Activated B cell treated with CpG ODN at 0.5 μM for 24 hours (primary cell): ENCODE measurements around the gene MCC. TPM values are rescaled to one million over a fixed set of nuclear protein-coding genes. Genes with fewer than 3 reads are reported as not detected.

ENCODE experiments used
- ATAC-seq: fragments of 200-7000 bp; cut with Tn5 transposase; one replicate; pipeline ENCODE4 v1.10.0; 2021; ENCODE audit warnings: low read depth, mild to moderate bottlenecking, moderate library complexity
- CTCF ChIA-PET: fragments of 350-600 bp; sonication (Branson Sonifier 250); formaldehyde crosslinking; loops from one replicate; lab custom pipeline; 2021; ENCODE audit warnings: antibody characterized with exemption; lab: Charles Lee
- POLR2A ChIA-PET: fragments of 350-600 bp; sonication (Branson Sonifier 250); formaldehyde crosslinking; loops from one replicate; lab custom pipeline; 2021; ENCODE audit warnings: antibody characterized with exemption; lab: Charles Lee
- DNase-seq: peaks from one replicate; pipeline ENCODE4 v3.0.0; 2022
- H3K27ac Mint-ChIP-seq: one replicate; pipeline ENCODE4 v1.8.0; 2020; ENCODE audit warnings: mixed read lengths
- H3K27me3 Mint-ChIP-seq: one replicate; pipeline ENCODE4 v1.8.0; 2021; ENCODE audit warnings: mixed read lengths
- H3K36me3 Mint-ChIP-seq: one replicate; pipeline ENCODE4 v1.8.0; 2021; ENCODE audit warnings: low read depth, mixed read lengths
- H3K4me1 Mint-ChIP-seq: one replicate; pipeline ENCODE4 v1.8.0; 2021; ENCODE audit warnings: mixed read lengths
- H3K4me3 Mint-ChIP-seq: one replicate; pipeline ENCODE4 v1.8.0; 2020; ENCODE audit warnings: mild to moderate bottlenecking, mixed read lengths
- H3K9me3 Mint-ChIP-seq: one replicate; pipeline ENCODE4 v1.8.0; 2020; ENCODE audit warnings: mixed read lengths
- CTCF ChIP-seq: fragments of 200-600 bp; IDR thresholded peaks from one replicate; pipeline ENCODE4 v1.8.0; 2022; ENCODE audit warnings: antibody characterized with exemption, mild to moderate bottlenecking
- intact Hi-C: fragments of 100-400 bp; cut with micrococcal nuclease; formaldehyde crosslinking; loops from one replicate; pipeline ENCODE4 v1.15.1; 2024
- total RNA-seq: library from RNA; stranded (reverse); gene quantifications from 2 replicates; pipeline ENCODE4 v1.2.3, GENCODE V29; 2022

MCC gene
- total RNA-seq, 1 donor from 2014 or later, result 0.22 TPM

- H3K9me3 Mint-ChIP-seq, result no peaks in the 10 kb centered on the region
- no peaks in the 10 kb centered on the region for H3K36me3 Mint-ChIP-seq
- ATAC-seq, result no peak
- no peak for TF ChIP-seq CTCF
- ChIA-PET CTCF (no interaction called here), POLR2A (no interaction called here)
- DNase-seq, result no peak
- peaks cover 2% of the 10 kb centered on the region for H3K27me3 Mint-ChIP-seq
- H3K4me1 Mint-ChIP-seq, result no peaks in the 10 kb centered on the region
- intact Hi-C loops, result no loop called here
- no peak overlapping the region for H3K4me3 Mint-ChIP-seq
- H3K27ac Mint-ChIP-seq, result no peak overlapping the region
Measured at GRCh38 chr5:113276001-113276400, 212.3 kb downstream of the MCC start.

- POLR2A ChIA-PET, result no interaction called here
- ATAC-seq (no peak), DNase-seq (no peak)
- TF ChIP-seq CTCF, result no peak
- Mint-ChIP-seq H3K4me1 (no peaks in the 10 kb centered on the region), H3K27ac (no peak overlapping the region), H3K36me3 (no peaks in the 10 kb centered on the region), H3K4me3 (no peak overlapping the region), H3K27me3 (peaks cover 2% of the 10 kb centered on the region), H3K9me3 (no peaks in the 10 kb centered on the region)
- intact Hi-C loops, result no loop called here
- CTCF ChIA-PET, result no interaction called here
Measured at GRCh38 chr5:113274836-113275414, 213.3 kb downstream of the MCC start.

GRCh38 chr5:113273948-113274347 lies 214.3 kb downstream of the MCC start:
- Mint-ChIP-seq H3K27me3 (peaks cover 2% of the 10 kb centered on the region), H3K4me1 (no peaks in the 10 kb centered on the region), H3K36me3 (no peaks in the 10 kb centered on the region), H3K27ac (no peak overlapping the region), H3K9me3 (no peaks in the 10 kb centered on the region), H3K4me3 (no peak overlapping the region)
- intact Hi-C loops, result no loop called here
- ChIA-PET POLR2A (no interaction called here), CTCF (no interaction called here)
- TF ChIP-seq CTCF, result no peak
- no peak for DNase-seq
- ATAC-seq, result no peak

GRCh38 chr5:113271745-113272454 lies 216.4 kb downstream of the MCC start:
- POLR2A ChIA-PET, result no interaction called here
- Mint-ChIP-seq H3K4me1 (no peaks in the 10 kb centered on the region), H3K4me3 (no peak overlapping the region)

More at GRCh38 chr5:113271745-113272454, 216.4 kb downstream of the MCC start:
- Mint-ChIP-seq H3K27ac (no peak overlapping the region), H3K27me3 (peaks cover 2% of the 10 kb centered on the region), H3K36me3 (no peaks in the 10 kb centered on the region), H3K9me3 (no peaks in the 10 kb centered on the region)
- TF ChIP-seq CTCF, result no peak
- intact Hi-C loops, result no loop called here
- CTCF ChIA-PET, result no interaction called here
- DNase-seq (no peak), ATAC-seq (no peak)
